CD4-positive, alpha-beta T cell treated with Interleukin-15 for 1 hour (primary cell): ENCODE measurements around the gene CABP2.
"Not testable (repeated sequence)": the region's sequence is repeated elsewhere in the genome, so short reads cannot be mapped to it uniquely, and the experiment has no call there.

ENCODE experiments used
- DNase-seq: peaks from one replicate; pipeline ENCODE4 v3.0.0-alpha.2; 2020

Gene CABP2

DNA sequence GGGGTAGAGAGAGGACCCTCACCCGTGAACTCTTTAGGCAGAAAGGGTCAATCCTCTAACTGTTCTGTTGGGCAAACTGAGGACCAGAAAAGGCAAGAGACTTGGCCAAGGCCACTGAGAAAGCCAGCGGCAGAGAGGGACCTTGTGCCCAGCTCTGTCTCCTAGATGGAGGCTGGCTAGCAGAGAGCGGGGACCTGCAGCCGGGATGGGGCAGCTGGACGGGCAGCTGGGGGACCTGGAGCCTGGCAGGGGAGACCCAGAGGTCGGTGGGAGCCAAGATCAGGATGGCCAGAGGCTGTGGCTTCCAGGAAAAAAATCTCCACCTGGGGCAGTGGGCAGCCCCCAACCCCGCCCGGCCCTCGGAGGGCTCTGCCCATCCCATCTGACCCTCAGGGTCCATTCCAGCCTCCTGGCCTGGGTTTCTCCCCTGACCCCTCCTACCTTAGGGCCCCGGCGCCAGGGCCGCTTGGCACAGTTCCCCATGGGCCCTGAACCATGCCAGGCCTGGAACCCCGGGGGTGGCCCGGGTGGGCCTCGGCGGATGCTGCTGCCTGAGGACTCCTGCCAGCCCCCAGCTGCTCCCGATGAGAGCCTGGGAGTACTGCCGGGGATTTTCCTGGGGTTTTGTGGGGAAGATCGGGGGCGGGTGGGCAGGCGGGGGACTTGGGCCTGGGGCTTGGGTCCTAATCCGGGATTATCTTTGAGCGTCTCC, at the start of gene CABP2:
TSS of gene CABP2 (minus strand) at position 603 of the 712 bp plus-strand sequence. CDS start at position 483, 120 bp downstream.
- DNase-seq: no peak

- DNase-seq: peak; percentile 47
These were observed 49.6 kb upstream of the CABP2 start for GRCh38 chr11:67572747-67573419.

GRCh38 chr11:67572305-67572704, 49.1 kb upstream of the CABP2 start:
- no peak for DNase-seq

- no peak for DNase-seq
These were observed 48.2 kb upstream of the CABP2 start for GRCh38 chr11:67571443-67571842.

GRCh38 chr11:67564230-67564629, 41.0 kb upstream of the CABP2 start:
- no peak for DNase-seq

DNA sequence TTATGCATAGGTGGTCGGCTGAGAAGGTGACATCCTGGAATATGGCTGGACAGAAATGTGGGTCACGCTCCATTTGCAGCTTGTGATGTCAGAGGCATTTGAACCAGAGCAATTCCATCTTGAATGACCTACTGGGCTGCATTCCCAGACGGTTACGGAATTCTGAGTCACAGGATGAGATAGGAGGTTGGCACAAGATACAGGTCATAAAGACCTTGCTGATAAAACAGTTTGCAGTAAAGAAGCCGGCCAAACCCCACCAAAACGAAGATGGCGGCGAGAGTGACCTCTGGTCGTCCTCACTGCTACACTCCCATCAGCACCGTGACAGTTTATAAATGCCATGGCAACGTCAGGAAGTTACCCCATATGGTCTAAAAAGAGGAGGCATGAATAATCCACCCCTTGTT, 40.5 kb upstream of the CABP2 start:
- not testable (repeated sequence) for DNase-seq

DNA sequence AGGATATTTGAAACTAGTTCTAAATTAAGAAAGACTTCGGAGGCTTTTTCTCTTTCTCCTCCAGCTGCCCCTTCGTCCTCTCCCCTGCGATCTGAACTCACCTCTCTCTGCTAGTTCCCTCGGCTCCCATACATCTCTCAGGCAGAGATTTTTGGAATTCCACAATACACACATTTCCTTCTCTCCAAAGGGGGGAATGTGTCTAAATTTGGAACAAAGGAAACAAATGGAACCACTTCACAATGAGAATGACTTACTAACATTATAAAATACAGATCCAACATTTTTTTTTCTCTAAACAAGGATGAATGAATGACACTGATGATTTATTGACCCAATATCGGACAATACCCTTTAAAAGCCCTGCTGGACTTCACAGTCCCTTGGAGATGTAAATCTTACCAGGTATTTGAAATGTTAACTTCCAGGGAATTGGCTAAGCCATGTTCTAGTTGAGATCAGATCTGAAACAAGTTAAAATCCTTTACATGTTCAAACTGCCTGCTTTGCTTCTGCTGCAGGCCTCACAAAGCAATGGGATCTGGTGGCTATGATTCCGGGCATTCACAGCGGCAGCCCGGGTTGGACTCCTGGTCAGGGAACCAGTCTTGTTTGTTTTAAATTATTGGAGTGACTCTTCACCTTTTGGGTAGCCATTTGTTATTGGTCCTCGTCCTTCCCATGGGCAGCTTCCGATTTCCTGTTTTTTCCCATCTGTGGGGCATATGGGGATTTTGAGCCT, 39.9 kb upstream of the CABP2 start:
- DNase-seq: no peak

- DNase-seq: no peak
These were observed 38.8 kb upstream of the CABP2 start for GRCh38 chr11:67561971-67562619.

GRCh38 chr11:67558084-67558772, 35.0 kb upstream of the CABP2 start:
- DNase-seq: no peak

- no peak for DNase-seq
These were observed 33.0 kb upstream of the CABP2 start for GRCh38 chr11:67556244-67556643.

- not testable (repeated sequence) for DNase-seq
These were observed 28.5 kb upstream of the CABP2 start for GRCh38 chr11:67551697-67552096.

GRCh38 chr11:67551127-67551526, 27.9 kb upstream of the CABP2 start:
- no peak for DNase-seq

- DNase-seq: no peak
These were observed 25.4 kb upstream of the CABP2 start for GRCh38 chr11:67548555-67549110.

- not testable (repeated sequence) for DNase-seq
These were observed 24.9 kb upstream of the CABP2 start for GRCh38 chr11:67548112-67548511.

DNA sequence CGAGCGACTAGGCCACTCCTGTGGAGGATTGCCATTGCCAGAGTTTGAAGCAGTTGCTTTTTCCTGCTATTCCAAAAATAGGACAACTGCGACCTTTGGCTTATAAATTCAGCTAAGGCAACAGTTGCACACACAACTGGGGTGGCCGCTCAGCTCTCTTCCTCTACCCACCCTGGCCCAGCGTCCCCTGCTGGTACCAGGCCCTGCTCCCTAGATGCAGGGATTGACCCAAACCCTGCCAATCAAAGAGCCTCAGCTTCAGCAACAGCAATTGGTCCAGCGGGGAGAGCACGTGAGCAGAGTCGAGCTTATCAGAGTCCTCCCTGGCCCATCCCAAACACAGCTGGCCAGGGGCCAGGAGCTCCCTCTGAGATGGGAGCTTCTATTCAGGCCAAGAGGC, 22.0 kb upstream of the CABP2 start:
- DNase-seq: no peak

DNA sequence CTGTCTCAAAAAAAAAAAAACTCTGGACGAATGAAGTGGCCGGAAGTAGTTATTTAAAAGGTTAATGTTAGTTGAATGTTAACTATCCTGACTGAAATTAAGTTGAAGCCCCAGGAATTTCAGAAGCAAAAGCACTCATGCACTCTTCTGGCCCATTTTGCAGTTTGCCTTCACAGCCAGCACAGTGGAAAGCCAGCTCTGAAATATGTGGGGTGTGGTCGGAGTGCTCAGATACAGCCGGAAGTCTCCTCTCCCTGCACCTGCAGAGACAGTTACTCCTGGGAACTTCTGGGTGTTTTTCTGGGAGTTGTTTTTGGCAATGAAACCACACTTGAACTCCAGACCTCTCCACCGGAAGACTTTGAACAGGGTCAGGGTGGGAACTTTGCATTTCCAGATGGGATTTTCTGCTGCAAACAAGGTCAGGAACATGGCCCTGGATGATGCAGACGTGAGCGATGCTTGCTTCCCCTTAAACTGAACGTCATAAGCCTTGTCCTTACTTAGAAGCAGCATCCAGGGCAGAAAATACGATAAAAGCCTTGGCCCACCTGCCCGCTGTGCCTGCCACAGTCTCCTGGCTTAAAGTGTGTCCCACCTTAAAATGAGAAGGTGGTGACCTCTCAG, 21.5 kb upstream of the CABP2 start:
- no peak for DNase-seq

DNA sequence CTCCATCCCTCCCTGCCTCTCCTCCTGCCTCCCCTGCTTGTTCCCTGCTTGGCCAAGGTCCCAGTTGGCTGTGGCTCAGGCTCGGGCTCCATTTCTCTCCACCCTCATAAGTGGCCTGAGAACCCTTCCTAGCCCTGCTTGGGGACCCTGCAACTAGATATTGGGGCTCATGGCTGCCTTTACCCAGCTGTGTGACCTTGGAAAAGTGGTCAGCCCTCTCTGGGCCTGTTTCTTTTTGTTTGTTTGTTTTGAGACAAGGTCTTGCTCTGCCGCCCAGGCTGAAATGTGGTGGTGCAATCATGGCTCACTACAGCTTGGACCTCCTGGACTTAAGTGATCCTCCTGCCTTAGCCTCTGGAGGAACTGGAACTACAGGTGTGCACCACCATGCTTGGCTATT, 20.3 kb upstream of the CABP2 start:
- no peak for DNase-seq

DNA sequence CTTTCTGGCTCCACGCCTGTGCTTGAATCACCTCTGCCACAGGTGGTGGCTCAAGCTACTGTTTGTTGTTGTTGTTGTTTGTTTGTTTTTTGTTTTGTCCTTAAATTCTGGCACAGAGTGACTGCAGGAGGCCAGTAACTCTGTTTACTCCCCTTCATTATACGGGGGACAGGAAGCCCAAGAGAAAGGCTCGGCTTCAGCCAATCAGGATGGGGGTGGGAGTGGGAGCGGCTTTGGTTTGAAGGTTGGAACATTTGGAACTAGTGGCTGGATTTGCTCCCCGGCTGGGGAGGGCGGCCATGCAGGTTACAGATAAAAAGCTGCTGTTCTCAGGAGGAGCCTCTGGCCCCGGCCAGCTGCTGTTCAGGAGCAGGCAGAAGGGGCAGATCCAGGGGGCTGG, 19.7 kb upstream of the CABP2 start:
- DNase-seq: no peak

DNA sequence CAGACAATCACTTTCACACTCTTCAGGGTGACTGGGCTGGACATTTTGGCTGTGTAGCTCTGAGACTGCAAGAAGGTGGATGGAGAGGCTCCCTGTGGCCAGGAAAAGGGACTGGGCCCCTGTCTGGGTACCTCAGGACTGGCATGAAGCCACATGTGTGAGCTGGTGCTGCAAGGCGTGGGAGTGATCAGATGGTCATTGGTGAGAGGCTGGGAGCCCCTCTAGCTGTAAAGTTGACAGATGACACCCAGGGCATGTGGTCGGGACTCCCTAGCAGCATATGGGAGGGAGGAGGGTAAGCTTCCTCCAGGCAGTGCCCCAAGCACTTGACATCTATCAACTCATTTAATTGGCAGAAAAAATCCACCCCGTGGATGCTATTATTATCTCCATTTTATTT, 18.9 kb upstream of the CABP2 start:
- no peak for DNase-seq

DNA sequence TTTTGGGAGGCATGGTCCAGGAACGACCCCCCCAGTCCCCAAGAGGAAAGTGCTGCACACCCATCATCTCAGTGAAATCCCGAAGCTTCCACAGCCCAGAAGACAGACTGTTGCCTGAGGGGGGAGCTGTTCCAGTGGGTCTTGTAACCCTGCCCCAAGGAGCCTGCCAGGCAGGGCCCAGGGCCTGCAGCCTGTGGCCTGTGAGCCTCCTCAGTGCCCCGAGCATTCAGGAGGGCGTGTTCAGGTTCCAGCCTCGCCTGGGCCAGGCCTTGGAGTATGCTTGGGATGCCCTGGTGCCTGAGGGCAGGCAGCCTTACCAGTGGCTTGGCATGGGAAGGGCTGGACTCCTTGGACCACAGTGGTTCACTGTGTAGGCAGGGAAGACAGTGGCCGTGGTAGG, 18.0 kb upstream of the CABP2 start:
- no peak for DNase-seq

GRCh38 chr11:67539550-67539949, 16.3 kb upstream of the CABP2 start:
- DNase-seq: no peak
